Astrocyte (in vitro differentiated cells and primary cell): ENCODE results near the gene RIBC2. TPM values are rescaled to one million over a fixed set of nuclear protein-coding genes. Genes with fewer than 3 reads are reported as not detected.
A peak's percentile ranks its signal among the peaks of the same experiment; 100 is the strongest.

Experiments used
- DNase-seq: peaks from one replicate; pipeline ENCODE4 v3.0.0-alpha.2; 2010; ENCODE audit warnings: low read depth
- FAIRE-seq: peaks from 2 replicates; lab custom pipeline; 2011; peaks lifted over from hg19 to GRCh38; lab: Jason Lieb, UNC
- H2AFZ ChIP-seq: 2 replicates; pipeline ENCODE4 v1.6.0; 2012; ENCODE audit warnings: low read depth, low read length, inconsistent platforms
- H3K27ac ChIP-seq: 2 replicates; pipeline ENCODE4 v1.5.1; 2011; ENCODE audit warnings: low read depth, low read length, inconsistent platforms
- H3K27me3 ChIP-seq: 2 replicates; pipeline ENCODE4 v1.6.0; 2011; ENCODE audit warnings: low read length, inconsistent platforms; ENCODE audit not compliant: insufficient read depth
- H3K36me3 ChIP-seq: 2 replicates; pipeline ENCODE4 v1.5.1; 2011; ENCODE audit warnings: low read length, inconsistent platforms; ENCODE audit not compliant: insufficient read depth
- H3K4me1 ChIP-seq: 2 replicates; pipeline ENCODE4 v1.5.1; 2011; ENCODE audit warnings: low read length, inconsistent platforms; ENCODE audit not compliant: insufficient read depth
- H3K4me2 ChIP-seq: 2 replicates; pipeline ENCODE4 v1.6.0; 2012; ENCODE audit warnings: low read length, inconsistent platforms
- H3K4me3 ChIP-seq: 2 replicates; pipeline ENCODE4 v1.5.1; 2011; ENCODE audit warnings: low read depth, mild to moderate bottlenecking, low read length, inconsistent platforms; ENCODE audit not compliant: insufficient read depth
- H3K79me2 ChIP-seq: 2 replicates; pipeline ENCODE4 v1.6.0; 2012; ENCODE audit warnings: mild to moderate bottlenecking, low read length, inconsistent platforms; ENCODE audit not compliant: insufficient read depth
- H3K9ac ChIP-seq: 2 replicates; pipeline ENCODE4 v1.6.0; 2012; ENCODE audit warnings: mild to moderate bottlenecking, low read length, inconsistent platforms
- H3K9me3 ChIP-seq: 2 replicates; pipeline ENCODE4 v1.5.1; 2012; ENCODE audit warnings: low read depth, mild to moderate bottlenecking, low read length, inconsistent platforms; ENCODE audit not compliant: insufficient read depth
- H4K20me1 ChIP-seq: 2 replicates; pipeline ENCODE4 v1.6.0; 2012; ENCODE audit warnings: low read length, inconsistent platforms; ENCODE audit not compliant: insufficient read depth
- H3K27ac Mint-ChIP-seq: one replicate; pipeline ENCODE4 v1.8.0; 2021; ENCODE audit warnings: mild to moderate bottlenecking, mixed read lengths; ENCODE audit not compliant: unreplicated experiment
- H3K27me3 Mint-ChIP-seq: one replicate; pipeline ENCODE4 v1.8.0; 2021; ENCODE audit warnings: low read depth, mixed read lengths; ENCODE audit not compliant: unreplicated experiment
- H3K36me3 Mint-ChIP-seq: one replicate; pipeline ENCODE4 v1.8.0; 2021; ENCODE audit warnings: low read depth, mixed read lengths; ENCODE audit not compliant: unreplicated experiment
- H3K4me1 Mint-ChIP-seq: one replicate; pipeline ENCODE4 v1.8.0; 2021; ENCODE audit warnings: low read depth, mixed read lengths; ENCODE audit not compliant: unreplicated experiment
- H3K4me3 Mint-ChIP-seq: one replicate; pipeline ENCODE4 v1.8.0; 2021; ENCODE audit warnings: mild to moderate bottlenecking, moderate library complexity, mixed read lengths; ENCODE audit not compliant: unreplicated experiment
- H3K9me3 Mint-ChIP-seq: one replicate; pipeline ENCODE4 v1.8.0; 2021; ENCODE audit warnings: mild to moderate bottlenecking, mixed read lengths; ENCODE audit not compliant: unreplicated experiment
- EZH2 ChIP-seq: IDR thresholded peaks from 2 replicates; pipeline ENCODE4 v1.6.1; 2012; ENCODE audit warnings: mild to moderate bottlenecking, low read length, inconsistent platforms; ENCODE audit not compliant: insufficient read depth
- total RNA-seq: library from RNA; stranded (reverse); gene quantifications from 2 replicates; pipeline ENCODE4 v1.2.1, GENCODE V29; 2021
- TF ChIP-seq, protein P1 (sequence below): IDR thresholded peaks from 2 replicates; pipeline ENCODE4 v1.5.1; 2011; ENCODE audit warnings: low read depth, mild to moderate bottlenecking, inconsistent platforms, low read length, moderate library complexity; ENCODE audit not compliant: insufficient read depth

RIBC2 gene
- total RNA-seq, 1 donor from 2014 or later: not detected

DNA sequence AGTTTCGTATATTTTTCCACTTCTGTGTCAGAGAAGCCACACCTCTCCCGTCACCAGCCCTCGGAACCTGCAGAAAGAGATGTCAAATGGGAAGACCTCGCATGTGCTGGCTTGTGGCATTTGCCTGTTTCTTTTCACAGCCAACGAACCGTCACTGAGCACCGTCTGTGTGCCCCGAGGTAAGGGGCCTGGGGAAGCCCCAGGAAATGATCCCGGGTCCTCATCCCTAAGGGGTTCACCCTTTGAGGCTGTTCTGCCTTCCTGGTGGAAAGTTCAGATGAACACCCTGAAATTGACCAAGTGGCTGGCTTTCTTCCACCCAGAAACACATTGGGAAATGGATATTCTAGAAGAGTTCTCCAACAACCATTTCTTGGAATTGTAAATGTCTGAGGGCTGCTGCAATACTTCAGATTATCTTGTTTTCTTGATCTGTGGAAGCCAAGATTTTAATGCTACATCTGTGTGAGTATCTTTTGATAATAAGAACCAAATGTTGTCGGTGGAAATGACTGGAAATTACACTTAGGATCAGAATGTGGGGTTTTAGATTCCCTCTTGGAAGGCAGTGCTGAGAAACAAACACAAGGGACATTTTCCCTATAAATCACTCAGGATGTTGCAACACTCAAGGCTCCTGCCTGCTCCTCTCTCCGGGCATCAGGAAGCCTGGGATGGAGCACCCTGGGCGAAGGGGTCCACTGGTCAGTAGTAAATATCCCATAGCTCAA is 37.6 kb downstream of the RIBC2 start:
- Mint-ChIP-seq H3K27ac (no peak overlapping the region), H3K4me1 (no peaks in the 10 kb centered on the region), H3K36me3 (no peaks in the 10 kb centered on the region), H3K4me3 (no peak overlapping the region), H3K9me3 (peaks cover 2% of the 10 kb centered on the region), H3K27me3 (peaks cover 50% of the 10 kb centered on the region)
- H3K4me3 ChIP-seq: no peak overlapping the region
- H3K9me3 ChIP-seq: no peaks in the 10 kb centered on the region
- peak overlapping the region; percentile 21 for H3K4me2 ChIP-seq
- no peak overlapping the region for H3K9ac ChIP-seq
- no peaks in the 10 kb centered on the region for H3K36me3 ChIP-seq
- no peak overlapping the region for H3K27ac ChIP-seq
- FAIRE-seq: no peak
- H3K27me3 ChIP-seq: no peaks in the 10 kb centered on the region
- peak; percentile 88 for DNase-seq
- H3K79me2 ChIP-seq: no peaks in the 10 kb centered on the region
- H4K20me1 ChIP-seq: no peaks in the 10 kb centered on the region
- no peak overlapping the region for H2AFZ ChIP-seq
- H3K4me1 ChIP-seq: peaks cover 7% of the 10 kb centered on the region
- no peak for TF ChIP-seq EZH2
- TF ChIP-seq, protein P1, sequence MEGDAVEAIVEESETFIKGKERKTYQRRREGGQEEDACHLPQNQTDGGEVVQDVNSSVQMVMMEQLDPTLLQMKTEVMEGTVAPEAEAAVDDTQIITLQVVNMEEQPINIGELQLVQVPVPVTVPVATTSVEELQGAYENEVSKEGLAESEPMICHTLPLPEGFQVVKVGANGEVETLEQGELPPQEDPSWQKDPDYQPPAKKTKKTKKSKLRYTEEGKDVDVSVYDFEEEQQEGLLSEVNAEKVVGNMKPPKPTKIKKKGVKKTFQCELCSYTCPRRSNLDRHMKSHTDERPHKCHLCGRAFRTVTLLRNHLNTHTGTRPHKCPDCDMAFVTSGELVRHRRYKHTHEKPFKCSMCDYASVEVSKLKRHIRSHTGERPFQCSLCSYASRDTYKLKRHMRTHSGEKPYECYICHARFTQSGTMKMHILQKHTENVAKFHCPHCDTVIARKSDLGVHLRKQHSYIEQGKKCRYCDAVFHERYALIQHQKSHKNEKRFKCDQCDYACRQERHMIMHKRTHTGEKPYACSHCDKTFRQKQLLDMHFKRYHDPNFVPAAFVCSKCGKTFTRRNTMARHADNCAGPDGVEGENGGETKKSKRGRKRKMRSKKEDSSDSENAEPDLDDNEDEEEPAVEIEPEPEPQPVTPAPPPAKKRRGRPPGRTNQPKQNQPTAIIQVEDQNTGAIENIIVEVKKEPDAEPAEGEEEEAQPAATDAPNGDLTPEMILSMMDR: no peak

DNA sequence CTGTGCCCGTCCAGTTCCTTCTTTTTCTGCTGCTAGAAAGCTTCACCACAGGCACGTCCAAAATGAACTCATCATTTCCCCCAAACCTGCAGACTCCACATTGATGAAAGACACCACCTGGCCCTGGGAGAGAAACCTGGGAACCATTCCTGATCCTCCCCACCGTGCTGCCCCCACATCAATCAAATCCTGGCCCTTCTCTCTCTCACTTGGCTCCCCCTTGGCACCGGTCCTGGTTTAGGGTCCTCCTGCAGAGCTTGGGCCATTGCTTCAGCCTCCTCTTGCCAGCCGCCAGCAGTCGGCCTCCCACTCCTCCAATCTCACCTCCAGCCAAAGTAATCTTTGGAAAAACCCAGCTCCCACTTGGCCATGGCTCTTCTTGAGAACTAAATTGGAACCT is 38.5 kb downstream of the RIBC2 start:
- no peak overlapping the region for H3K9ac ChIP-seq
- no peak overlapping the region for H3K27ac ChIP-seq
- Mint-ChIP-seq H3K27ac (no peak overlapping the region), H3K9me3 (peaks cover 3% of the 10 kb centered on the region), H3K36me3 (no peaks in the 10 kb centered on the region), H3K27me3 (peaks cover 50% of the 10 kb centered on the region), H3K4me3 (peak overlapping the region; percentile 9), H3K4me1 (no peaks in the 10 kb centered on the region)
- no peak overlapping the region for H3K4me3 ChIP-seq
- no peaks in the 10 kb centered on the region for H3K9me3 ChIP-seq
- H3K79me2 ChIP-seq: no peaks in the 10 kb centered on the region
- H3K36me3 ChIP-seq: no peaks in the 10 kb centered on the region
- H3K4me1 ChIP-seq: peaks cover 7% of the 10 kb centered on the region
- no peak for DNase-seq
- no peaks in the 10 kb centered on the region for H4K20me1 ChIP-seq
- H2AFZ ChIP-seq: no peak overlapping the region
- TF ChIP-seq EZH2: no peak
- TF ChIP-seq, protein P1: no peak
- FAIRE-seq: no peak
- H3K27me3 ChIP-seq: no peaks in the 10 kb centered on the region
- no peak overlapping the region for H3K4me2 ChIP-seq
